Mesodermal cell (in vitro differentiated cells): Measurements from ENCODE around the gene ACTG2.
"Not testable (repeated sequence)": the region's sequence is repeated elsewhere in the genome, so short reads cannot be mapped to it uniquely, and the experiment has no call there.

Experiments used
- H3K27ac ChIP-seq: 2 replicates; pipeline ENCODE4 v1.7.0; 2013; ENCODE audit warnings: mild to moderate bottlenecking, low read depth, low read length, moderate library complexity; ENCODE audit not compliant: severe bottlenecking
- H3K36me3 ChIP-seq: 2 replicates; pipeline ENCODE4 v1.7.1; 2013; ENCODE audit warnings: mild to moderate bottlenecking, low read length, moderate library complexity; ENCODE audit not compliant: control insufficient read depth, insufficient read depth
- H3K4me1 ChIP-seq: one replicate; pipeline ENCODE4 v1.7.1; 2013; ENCODE audit warnings: mild to moderate bottlenecking, low read length; ENCODE audit not compliant: insufficient read depth, control insufficient read depth, poor library complexity, severe bottlenecking
- H3K4me3 ChIP-seq: 2 replicates; pipeline ENCODE4 v1.7.0; 2013; ENCODE audit warnings: low read length, control low read depth, mild to moderate bottlenecking; ENCODE audit not compliant: insufficient read depth, poor library complexity, severe bottlenecking; ENCODE audit errors: extremely low read depth
- H3K9me3 ChIP-seq: 2 replicates; pipeline ENCODE4 v1.7.1; 2013; ENCODE audit warnings: mild to moderate bottlenecking, low read length, moderate library complexity; ENCODE audit not compliant: control insufficient read depth
- WGBS, 2 experiments: methylation state at CpG; one replicate each; pipeline ENCODE4 v1.1.5; 2013; ENCODE audit warnings: missing lambda C conversion rate in 2 of 2; ENCODE audit not compliant: insufficient coverage in 2 of 2; 5-methylcytosine and 5-hydroxymethylcytosine counted together

The ACTG2 gene

GRCh38 chr2:73938718-73939352, 46.0 kb downstream of the ACTG2 start:
- Histone ChIP-seq H3K27ac (no peak overlapping the region), H3K36me3 (peaks cover 71% of the 10 kb centered on the region), H3K4me3 (no peak overlapping the region), H3K9me3 (no peaks in the 10 kb centered on the region), H3K4me1 (no peaks in the 10 kb centered on the region)
- WGBS, 2 experiments = 93 to 100% methylated on average over 3 to 5 of the region's 5 CpGs

- Histone ChIP-seq H3K4me3 (no peak overlapping the region), H3K4me1 (no peaks in the 10 kb centered on the region), H3K9me3 (no peaks in the 10 kb centered on the region), H3K27ac (no peak overlapping the region), H3K36me3 (peaks cover 71% of the 10 kb centered on the region)
- WGBS, 2 experiments = 88 to 100% methylated on average over 2 of the region's 2 CpGs
These were observed 46.6 kb downstream of the ACTG2 start for GRCh38 chr2:73939419-73939818.

- not testable (repeated sequence) for H3K4me1 ChIP-seq, H3K27ac ChIP-seq, H3K9me3 ChIP-seq, H3K4me3 ChIP-seq
- H3K36me3 ChIP-seq = peaks cover 73% of the 10 kb centered on the region
- 90% methylated on average over 1 of the region's 1 CpG; no CpG with 5 or more reads in 1 of the 2 experiments for whole genome bisulfite sequencing, 2 experiments
These were observed 47.3 kb downstream of the ACTG2 start for GRCh38 chr2:73940066-73940465.

GRCh38 chr2:73942664-73943063, 49.9 kb downstream of the ACTG2 start:
- Histone ChIP-seq H3K9me3 (no peaks in the 10 kb centered on the region), H3K27ac (no peak overlapping the region), H3K36me3 (peaks cover 72% of the 10 kb centered on the region), H3K4me1 (no peaks in the 10 kb centered on the region), H3K4me3 (no peak overlapping the region)
- no CpG with 5 or more reads among the region's 2 CpGs for WGBS, 2 experiments

- Histone ChIP-seq H3K36me3 (peaks cover 80% of the 10 kb centered on the region), H3K27ac (no peak overlapping the region), H3K4me1 (no peaks in the 10 kb centered on the region), H3K9me3 (no peaks in the 10 kb centered on the region), H3K4me3 (no peak overlapping the region)
- no CpG with 5 or more reads among the region's 4 CpGs for WGBS, 2 experiments
These were observed 51.9 kb downstream of the ACTG2 start for GRCh38 chr2:73944714-73945113.

GRCh38 chr2:73946215-73946614, 53.4 kb downstream of the ACTG2 start:
- Histone ChIP-seq H3K4me1 (no peaks in the 10 kb centered on the region), H3K4me3 (no peak overlapping the region), H3K27ac (no peak overlapping the region), H3K36me3 (peaks cover 84% of the 10 kb centered on the region), H3K9me3 (no peaks in the 10 kb centered on the region)
- no CpG with 5 or more reads among the region's 1 CpG for WGBS, 2 experiments

GRCh38 chr2:73946666-73947065, 53.9 kb downstream of the ACTG2 start:
- Histone ChIP-seq H3K4me3 (no peak overlapping the region), H3K27ac (no peak overlapping the region), H3K36me3 (peaks cover 88% of the 10 kb centered on the region), H3K9me3 (no peaks in the 10 kb centered on the region), H3K4me1 (no peaks in the 10 kb centered on the region)
- 60 to 93% methylated on average over 1 to 3 of the region's 3 CpGs for WGBS, 2 experiments

- Histone ChIP-seq H3K4me3 (no peak overlapping the region), H3K9me3 (no peaks in the 10 kb centered on the region), H3K36me3 (peaks cover 92% of the 10 kb centered on the region), H3K27ac (no peak overlapping the region), H3K4me1 (peaks cover 4% of the 10 kb centered on the region)
- 86 to 91% methylated on average over 3 of the region's 5 CpGs for WGBS, 2 experiments
These were observed 54.7 kb downstream of the ACTG2 start for GRCh38 chr2:73947412-73948018.

GRCh38 chr2:73949802-73950201, 57.0 kb downstream of the ACTG2 start:
- Histone ChIP-seq H3K36me3 (peaks cover 95% of the 10 kb centered on the region), H3K4me1 (peaks cover 4% of the 10 kb centered on the region), H3K27ac (no peak overlapping the region), H3K4me3 (no peak overlapping the region), H3K9me3 (no peaks in the 10 kb centered on the region)

- Histone ChIP-seq H3K9me3 (no peaks in the 10 kb centered on the region), H3K36me3 (peaks cover 98% of the 10 kb centered on the region), H3K4me1 (peaks cover 4% of the 10 kb centered on the region), H3K27ac (no peak overlapping the region), H3K4me3 (no peak overlapping the region)
- WGBS, 2 experiments = 78 to 95% methylated on average over 6 to 8 of the region's 12 CpGs
These were observed 60.0 kb downstream of the ACTG2 start for GRCh38 chr2:73952499-73953446.
